Stimulated activated CD8-positive, alpha-beta memory T cell treated with anti-CD3 and anti-CD28 coated beads, Interleukin-7, amount 100 ng/mL, for 48 hours (primary cell): ENCODE measurements around the gene ELN.
"Not testable (repeated sequence)": the region's sequence is repeated elsewhere in the genome, so short reads cannot be mapped to it uniquely, and the experiment has no call there.

Experiments used
- DNase-seq, 2 donors: peaks; one replicate each; pipeline ENCODE4 v3.0.0-alpha.2; 2020; ENCODE audit warnings: low read depth in 1 of 2; ENCODE audit errors: extremely low read depth in 1 of 2

Gene ELN

GRCh38 chr7:74040791-74041520 is 13.0 kb downstream of the ELN start:
- no peak for DNase-seq

DNA sequence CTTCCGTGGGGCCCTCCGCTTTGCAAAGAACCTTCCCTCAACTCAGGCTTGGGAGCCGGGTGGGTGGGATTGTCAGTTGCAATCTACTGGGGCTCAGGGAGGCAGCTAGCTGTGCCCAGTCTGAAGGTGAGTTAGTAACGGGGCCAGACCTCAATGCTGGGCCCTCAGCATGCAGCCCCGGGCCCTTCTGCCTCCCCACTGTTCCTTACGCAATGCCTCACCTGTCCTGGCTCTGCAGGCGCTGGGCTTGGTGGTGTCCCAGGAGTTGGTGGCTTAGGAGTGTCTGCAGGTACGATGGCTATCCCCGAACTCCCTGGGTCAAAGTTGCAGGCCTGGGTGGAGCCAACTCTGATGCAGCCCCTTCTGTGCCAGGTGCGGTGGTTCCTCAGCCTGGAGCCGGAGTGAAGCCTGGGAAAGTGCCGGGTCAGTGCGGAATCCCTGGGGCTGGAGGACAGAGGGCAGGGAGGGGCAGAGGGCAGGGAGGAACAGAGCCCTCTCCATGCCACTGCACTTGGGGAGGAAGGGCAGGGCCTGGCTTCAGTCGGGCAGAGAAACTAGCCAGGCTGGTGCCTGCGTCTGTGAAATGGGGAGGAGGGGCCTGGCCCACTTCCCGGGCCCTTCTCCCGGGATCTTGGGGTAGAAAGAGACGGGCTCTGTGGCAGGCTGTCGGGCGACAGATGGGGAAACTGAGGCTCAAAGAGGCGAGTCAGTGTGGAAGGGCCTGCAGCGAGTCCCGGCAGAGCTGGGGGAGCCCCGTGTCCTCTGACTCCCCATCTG is 15.0 kb downstream of the ELN start:
- DNase-seq, result no peak

DNA sequence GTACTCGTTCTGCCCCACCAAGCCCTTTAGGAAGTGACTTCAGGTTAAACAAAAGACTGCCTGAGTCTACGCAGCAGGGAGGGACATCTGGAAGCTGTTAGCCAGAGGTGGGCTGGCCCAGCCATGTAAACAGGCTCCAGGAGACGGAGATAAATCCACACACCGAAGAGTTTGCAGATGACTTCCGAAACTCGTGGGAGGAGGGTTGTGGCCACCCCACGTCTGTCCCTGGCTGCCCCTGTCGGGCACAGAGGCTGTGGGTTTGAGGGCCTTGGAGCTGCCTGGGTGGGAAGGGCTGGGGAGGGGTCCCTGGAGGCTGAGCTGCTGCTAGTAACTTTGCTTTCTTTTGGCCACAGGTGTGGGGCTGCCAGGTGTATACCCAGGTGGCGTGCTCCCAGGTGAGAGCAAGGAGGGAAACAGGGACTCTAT is 15.6 kb downstream of the ELN start:
- DNase-seq, result no peak

- DNase-seq, result no peak
These were observed 16.7 kb downstream of the ELN start for GRCh38 chr7:74044366-74045350.

GRCh38 chr7:74046581-74046980 is 18.6 kb downstream of the ELN start:
- not testable (repeated sequence) for DNase-seq

DNA sequence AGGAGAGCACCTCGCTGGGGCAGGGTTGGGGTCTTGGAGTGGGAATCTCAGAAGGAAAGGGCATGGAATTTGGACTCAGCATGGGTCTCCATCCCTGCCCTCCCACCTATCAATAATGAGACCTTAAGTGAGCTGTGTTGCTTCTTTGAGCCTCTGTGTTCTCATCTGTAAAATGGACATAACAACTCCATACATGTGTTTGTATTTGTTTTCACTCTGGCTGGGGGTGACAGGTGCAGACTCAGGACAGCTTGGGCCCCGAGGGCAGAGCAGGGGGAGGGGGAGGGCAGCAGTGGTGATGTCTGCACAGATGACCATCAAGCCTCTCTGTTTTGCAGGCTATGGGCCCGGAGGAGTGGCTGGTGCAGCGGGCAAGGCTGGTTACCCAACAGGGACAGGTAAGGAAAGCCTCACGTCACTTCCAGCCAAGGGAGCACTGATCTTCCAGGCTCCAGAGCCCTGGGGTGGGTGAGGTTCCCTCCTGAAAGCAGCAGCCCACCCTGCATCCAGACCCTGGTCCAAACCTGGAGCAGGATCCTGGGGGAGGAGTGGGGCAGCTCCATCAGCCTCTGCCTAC is 19.9 kb downstream of the ELN start:
- no peak for DNase-seq

DNA sequence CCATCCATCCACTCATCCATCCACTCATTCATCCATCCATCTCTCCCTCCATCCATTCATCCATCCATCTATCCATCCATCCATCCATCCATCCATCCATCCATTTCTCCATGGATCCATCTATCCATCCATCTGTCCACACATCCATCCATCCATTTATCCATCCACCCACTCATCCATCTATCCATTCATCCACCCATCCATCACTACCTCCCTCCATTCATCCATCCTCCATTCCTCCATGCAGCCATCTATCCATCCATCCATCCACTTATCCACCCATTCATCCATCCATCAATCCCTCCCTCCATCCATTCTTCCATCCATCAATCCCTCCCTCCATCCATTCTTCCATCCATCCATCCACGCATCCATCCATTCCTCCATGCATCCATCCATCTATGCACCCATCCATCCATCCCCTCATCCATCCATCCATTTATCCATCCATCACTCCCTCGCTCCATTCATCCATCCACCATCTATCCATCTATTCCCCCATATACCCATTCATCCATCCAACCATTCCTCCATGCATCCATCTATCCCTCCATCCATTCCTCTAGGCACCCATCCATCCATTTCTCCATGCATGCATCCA is 21.1 kb downstream of the ELN start:
- no peak for DNase-seq

DNA sequence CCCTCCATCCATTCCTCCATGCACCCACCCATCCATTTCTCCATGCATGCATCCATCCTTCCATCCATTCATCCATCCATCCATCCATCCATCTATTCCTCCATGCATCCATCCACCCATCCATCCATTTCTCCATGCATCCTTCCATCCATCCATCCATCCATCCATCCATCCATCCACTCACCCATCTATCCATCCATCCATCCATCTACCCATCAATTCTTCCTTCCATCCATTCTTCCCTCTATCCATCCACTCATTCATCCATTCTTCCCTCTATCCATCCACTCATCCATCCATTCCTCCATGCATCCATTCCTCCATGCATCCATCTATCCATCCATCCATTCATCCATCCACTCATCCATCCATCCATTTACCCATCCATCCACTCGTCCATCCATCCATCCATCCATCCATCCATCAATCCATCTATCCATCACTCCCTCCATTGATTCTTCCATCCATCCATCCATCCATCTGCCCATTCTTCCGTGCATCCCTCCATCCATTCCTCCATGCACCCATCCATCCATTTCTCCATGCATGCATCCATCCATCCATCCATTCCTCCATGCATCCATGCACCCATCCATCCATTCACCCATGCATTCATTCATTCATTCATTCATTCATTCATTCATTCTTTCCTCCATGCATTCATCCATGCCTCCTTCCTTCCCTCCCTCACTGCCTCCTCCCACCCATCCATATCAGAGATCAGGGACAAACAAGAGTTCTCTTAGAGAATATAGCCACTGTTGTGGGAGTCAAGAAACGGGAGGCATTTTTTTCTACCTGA is 22.2 kb downstream of the ELN start:
- no peak for DNase-seq

DNA sequence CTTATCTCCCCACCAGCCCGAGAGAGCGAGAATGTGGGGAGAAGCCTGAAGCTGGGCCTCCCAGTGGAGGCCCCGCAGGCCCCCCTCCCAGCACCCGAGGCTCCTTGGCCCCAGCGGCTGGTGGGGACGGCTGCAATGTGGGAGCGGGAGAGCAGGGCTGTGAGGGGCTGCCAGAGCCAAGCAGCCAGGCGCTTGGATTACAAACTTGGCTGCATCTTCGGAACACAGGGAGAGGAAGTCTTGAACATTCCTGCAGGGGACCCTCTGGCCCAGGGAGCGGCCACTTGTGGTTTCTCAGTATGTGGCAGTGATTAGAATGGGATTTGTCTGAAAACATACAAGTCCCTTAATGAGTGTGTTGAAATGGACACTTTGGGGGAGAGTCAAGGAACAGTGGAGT is 23.2 kb downstream of the ELN start:
- no peak for DNase-seq

- no peak for DNase-seq
These were observed 23.8 kb downstream of the ELN start for GRCh38 chr7:74051629-74052410.

- DNase-seq, result no peak
These were observed 24.7 kb downstream of the ELN start for GRCh38 chr7:74052628-74053027.

DNA sequence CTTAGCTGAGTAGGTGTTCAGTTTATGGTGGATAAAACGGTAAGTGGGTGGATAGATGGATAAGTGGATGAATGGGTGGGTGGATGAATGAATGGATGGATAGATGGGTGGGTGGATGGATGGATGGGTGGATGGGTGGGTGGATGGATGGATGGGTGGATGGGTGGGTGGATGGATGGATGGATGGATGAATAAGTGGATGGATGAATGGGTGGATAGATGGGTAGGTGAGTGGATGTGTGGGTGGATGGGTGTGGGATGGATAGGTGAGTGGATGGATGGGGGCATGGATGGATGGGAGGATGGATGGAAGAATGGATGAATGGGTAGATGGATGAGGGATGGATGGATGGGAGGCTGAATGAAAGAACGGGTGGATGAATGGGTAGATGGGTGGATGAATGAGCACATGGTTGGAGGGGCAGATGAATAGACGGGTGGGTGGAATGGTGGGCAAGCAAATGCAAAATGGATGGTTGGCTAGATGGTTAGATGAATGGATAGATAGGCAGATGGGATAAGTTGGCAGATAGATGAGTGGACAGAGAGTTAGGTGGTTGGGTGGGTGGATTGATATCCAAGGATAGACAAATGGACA is 25.7 kb downstream of the ELN start:
- DNase-seq, result no peak

DNA sequence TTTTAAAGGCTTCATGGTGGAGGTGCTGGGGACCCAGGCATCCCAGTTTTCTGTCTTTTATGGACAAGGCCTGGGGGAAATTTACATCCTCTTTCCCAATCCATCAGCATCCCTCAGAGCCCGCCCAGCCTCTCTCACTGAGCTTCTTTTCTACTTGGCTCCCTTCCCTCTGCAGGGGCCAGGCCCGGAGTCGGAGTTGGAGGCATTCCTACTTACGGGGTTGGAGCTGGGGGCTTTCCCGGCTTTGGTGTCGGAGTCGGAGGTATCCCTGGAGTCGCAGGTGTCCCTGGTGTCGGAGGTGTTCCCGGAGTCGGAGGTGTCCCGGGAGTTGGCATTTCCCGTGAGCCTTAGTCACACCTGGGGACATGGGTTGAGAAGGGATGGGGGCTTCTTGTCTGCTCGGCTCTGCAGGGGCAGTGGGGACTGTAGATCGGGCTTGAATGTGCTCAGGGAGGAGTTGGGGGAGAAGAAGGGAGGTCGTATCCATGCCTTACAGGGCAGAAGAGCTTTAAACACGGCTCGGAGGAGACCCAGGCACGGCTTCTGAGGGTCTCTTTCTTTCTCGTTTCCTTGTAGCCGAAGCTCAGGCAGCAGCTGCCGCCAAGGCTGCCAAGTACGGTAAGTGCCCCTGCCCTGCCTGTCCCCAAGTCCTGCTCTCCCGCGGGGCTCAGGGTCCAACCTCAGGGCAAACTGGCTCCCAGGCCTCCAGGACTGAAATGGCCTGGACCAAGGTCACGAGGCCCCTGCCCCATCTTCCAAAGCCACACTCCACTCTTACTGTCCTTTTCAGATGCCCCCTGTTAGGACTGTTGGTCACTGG is 28.3 kb downstream of the ELN start:
- no peak for DNase-seq

DNA sequence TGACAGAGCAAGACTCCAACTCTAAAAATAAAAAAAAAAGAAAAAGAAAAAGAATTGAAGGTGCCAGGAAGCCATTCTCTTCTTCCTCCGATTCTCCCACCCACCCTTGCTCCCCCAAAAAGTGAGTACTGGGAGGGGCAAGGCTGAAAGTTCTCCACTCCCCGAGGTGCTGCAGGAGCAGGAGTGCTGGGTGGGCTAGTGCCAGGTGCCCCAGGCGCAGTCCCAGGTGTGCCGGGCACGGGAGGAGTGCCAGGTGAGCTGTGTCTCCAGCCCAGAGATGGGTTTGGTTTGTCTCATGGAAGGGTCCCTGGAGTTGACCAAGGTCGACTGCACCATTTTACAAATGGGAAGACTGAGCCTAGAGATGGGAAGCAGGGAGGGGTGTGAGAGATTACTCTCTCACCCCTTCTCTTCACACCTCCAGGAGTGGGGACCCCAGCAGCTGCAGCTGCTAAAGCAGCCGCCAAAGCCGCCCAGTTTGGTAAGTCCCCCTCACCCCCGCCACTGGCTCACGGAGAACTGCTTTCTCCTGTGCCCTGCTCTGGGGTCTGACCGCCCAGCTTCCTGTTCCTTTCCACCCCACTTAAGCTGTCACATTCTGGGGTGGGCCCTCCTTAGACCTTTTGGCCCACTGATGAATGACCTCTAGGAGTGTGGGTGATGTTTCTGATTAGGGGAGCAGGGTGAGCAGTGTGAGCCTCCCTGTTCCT is 29.4 kb downstream of the ELN start:
- DNase-seq, result no peak

GRCh38 chr7:74057987-74058386 is 30.0 kb downstream of the ELN start:
- DNase-seq, result no peak

DNA sequence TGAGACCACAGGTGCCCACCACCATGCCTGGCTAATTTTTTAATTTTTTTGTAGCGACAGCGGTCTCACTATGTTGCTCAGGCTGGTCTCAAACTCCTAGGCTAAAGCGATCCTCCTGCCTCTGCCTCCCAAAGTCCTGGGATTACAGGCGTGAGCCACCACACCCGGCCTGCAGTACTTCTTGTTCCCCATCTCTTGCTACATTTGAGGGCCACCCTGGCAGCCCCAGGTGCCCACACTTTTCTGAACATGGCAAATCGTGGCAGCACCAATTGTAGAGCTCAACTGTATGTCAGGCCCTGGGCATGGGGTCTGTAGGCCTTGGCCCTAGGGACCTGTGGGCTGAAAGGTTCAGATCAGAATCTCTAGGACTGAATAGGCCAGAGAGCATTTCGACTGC is 30.5 kb downstream of the ELN start:
- DNase-seq, result no peak

- DNase-seq, result no peak
These were observed 31.1 kb downstream of the ELN start for GRCh38 chr7:74059037-74059436.
